ENCODE data around the gene TBXA2R.

TBXA2R gene

DNA sequence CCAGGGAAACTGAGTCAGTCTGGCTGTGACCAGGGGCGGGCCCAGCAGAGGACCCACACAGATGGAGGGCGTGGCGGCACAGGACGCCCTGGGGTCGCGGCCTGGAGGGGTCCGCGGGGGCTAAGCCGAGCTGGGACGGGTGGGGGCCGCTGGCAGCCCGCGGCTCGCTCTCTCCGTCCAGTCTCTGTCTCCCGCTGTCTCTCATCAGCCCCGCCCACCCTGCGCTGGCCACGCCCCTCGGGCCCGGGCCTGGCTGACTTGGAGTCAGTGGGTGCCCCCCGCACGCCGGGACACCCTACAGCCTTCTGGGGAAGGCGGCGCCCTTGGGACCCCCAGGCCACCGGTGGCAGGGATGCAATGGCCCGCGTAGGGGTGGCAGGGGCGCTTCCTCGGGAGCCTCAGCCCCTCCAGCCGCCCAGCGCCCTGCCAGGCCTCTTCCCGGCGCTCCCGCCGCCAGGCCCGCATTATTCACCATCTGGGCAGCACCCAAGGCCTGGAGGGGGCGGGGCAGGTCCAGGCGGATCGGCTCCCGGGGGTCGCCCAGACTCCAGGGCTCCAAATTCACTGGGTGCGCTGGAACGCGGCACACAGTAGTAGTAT lies at the start of gene TBXA2R:
Gene TBXA2R, minus strand, starts transcription at position 186 of the 600 bp plus-strand sequence. CDS start 6,241 bp downstream, outside the sequence.
- TF ChIP-seq GATA2 (IDR thresholded peaks at IDR 0.05; ENCODE audit: low read depth, low read length): no peak
- TF ChIP-seq GATA3 (IDR thresholded peaks at IDR 0.05; ENCODE audit: low read depth, low read length): no peak

DNA sequence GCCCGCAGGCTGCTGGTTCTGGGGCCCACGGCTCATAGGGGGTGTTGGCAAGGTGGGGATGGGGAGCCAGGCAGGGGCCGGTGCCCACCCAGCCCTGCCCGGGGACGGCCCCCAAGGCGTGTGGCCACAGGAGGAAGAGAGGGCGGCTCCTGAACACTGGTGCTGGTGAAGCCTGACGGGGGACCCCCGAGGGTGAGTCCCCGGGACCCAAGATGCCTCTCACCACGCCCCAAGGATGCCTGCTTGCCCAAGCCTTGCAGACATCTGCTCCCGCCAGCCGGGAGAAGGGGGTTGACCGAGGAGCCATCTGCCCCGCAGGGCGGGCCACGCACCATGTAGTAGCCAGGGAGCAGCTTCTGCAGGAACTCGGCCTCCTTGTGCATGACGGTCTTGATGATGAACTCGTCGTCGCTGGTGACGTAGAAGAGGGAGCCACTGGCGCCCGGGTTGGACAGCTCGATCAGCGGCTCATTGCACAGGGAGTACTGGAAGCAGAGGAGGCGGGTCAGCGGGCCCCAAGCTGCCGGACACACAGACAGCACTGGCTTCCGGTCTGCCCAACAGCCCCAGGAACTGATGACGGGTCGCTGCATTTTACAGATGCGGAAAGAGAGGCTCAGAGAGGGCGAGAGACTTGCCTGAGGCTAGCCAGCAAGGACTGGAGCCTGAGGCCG lies 49.5 kb upstream of the TBXA2R start:
- no peak for TF ChIP-seq GATA2 (IDR thresholded peaks at IDR 0.05; ENCODE audit: low read depth, low read length)
- TF ChIP-seq GATA3 (IDR thresholded peaks at IDR 0.05; ENCODE audit: low read depth, low read length): no peak

GRCh38 chr19:3655402-3656072 lies 48.9 kb upstream of the TBXA2R start:
- TF ChIP-seq GATA2 (IDR thresholded peaks at IDR 0.05; ENCODE audit: low read depth, low read length): no peak
- TF ChIP-seq GATA3 (IDR thresholded peaks at IDR 0.05; ENCODE audit: low read depth, low read length): no peak

DNA sequence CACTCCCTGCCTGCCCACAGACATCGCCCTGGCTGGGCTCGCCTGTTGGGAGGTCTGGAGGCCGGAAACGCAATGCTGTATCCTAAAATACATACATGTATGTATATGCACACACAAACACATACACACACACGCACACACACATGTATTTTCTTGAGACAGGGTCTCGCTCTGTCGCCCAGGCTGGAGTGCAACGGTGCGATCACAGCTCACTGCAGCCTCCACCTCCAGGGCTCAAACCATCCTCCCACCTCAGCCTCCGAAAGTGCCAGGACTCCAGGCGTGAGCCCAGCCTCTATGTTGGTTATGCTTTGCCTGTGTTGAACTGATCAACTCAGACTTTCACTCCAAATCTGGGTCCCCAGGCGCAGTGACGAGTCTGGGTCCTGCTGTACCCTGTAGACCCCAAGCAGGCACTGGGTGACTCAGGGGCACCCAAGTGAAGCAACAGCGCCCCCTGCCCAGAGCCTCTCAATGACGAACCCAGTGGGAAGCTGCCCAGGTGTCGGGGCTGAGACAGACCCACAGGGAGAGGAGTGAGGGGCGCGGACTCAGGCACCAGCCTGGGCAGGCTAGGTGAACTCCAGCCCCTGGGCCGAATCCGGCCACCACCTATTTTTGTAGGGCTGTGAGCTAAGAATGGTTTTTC lies 47.3 kb upstream of the TBXA2R start:
- TF ChIP-seq GATA3 (IDR thresholded peaks at IDR 0.05; ENCODE audit: low read depth, low read length) (no peak), GATA2 (IDR thresholded peaks at IDR 0.05; ENCODE audit: low read depth, low read length) (no peak)

- TF ChIP-seq GATA2 (IDR thresholded peaks at IDR 0.05; ENCODE audit: low read depth, low read length): no peak
- no peak for TF ChIP-seq GATA3 (IDR thresholded peaks at IDR 0.05; ENCODE audit: low read depth, low read length)
These were observed 46.6 kb upstream of the TBXA2R start for GRCh38 chr19:3653081-3653795.

- TF ChIP-seq GATA2 (IDR thresholded peaks at IDR 0.05; ENCODE audit: low read depth, low read length) (no peak), GATA3 (IDR thresholded peaks at IDR 0.05; ENCODE audit: low read depth, low read length) (no peak)
These were observed 45.7 kb upstream of the TBXA2R start for GRCh38 chr19:3652422-3652821.

- TF ChIP-seq GATA3 (IDR thresholded peaks at IDR 0.05; ENCODE audit: low read depth, low read length) (no peak), GATA2 (IDR thresholded peaks at IDR 0.05; ENCODE audit: low read depth, low read length) (no peak)
These were observed 45.0 kb upstream of the TBXA2R start for GRCh38 chr19:3651684-3652083.

DNA sequence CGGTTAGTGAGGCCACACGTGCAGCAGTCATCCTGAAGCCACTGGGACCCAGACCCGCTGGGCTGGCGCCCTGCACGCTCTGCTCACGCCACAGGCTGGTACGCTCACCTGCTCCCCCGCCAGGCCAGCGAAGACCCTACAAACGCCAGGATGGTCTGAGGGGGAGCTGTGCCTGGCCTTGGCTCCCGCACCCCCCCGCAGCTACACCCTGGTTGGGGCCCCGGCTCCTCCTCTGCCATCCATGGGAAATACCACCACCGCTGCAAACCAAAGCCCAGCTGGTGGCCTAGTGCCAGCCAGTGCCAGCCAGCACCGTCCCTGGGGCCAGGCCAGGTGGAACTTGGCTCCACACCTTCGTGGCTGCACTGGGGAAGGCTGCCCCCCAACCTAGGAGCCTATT lies 43.2 kb upstream of the TBXA2R start:
- TF ChIP-seq GATA2 (IDR thresholded peaks at IDR 0.05; ENCODE audit: low read depth, low read length) (no peak), GATA3 (IDR thresholded peaks at IDR 0.05; ENCODE audit: low read depth, low read length) (no peak)

GRCh38 chr19:3648037-3648905 lies 41.6 kb upstream of the TBXA2R start:
- TF ChIP-seq GATA2 (IDR thresholded peaks at IDR 0.05; ENCODE audit: low read depth, low read length): no peak
- TF ChIP-seq GATA3 (IDR thresholded peaks at IDR 0.05; ENCODE audit: low read depth, low read length): no peak

DNA sequence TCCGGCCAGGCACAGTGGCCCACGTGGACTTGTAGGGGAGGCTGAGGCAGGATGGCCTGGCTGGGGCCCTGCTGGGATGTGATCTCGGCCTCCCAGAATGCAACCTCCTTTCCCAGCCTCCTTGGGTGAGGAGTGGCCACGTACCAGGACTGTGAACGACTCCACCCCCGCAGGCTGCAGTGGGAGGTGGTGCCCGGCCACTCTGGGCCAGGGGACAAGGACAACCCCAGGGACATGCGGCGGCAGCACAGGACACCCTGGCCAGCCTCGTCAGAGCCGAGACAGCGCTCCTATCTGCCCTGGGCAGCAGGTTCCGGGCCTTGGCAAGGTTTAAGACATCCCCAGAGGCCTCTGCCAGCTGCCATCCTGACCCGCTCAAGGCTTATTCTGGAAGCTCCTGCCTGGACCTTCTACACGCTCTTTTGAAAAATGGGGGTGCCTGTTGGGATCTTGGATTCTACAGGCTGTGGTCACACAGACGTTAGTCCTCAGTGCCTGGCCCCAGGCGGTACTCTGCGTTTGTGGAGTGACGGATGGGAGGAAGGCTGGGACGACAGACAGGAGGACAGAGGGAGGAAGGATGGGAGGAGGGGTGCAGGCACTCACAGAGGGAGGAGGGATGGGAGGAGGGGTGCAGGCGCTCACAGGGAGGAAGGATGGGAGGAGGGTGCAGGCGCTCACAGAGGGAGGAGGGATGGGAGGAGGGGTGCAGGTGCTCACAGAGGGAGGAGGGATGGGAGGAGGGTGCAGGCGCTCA lies 39.8 kb upstream of the TBXA2R start:
- no peak for TF ChIP-seq GATA3 (IDR thresholded peaks at IDR 0.05; ENCODE audit: low read depth, low read length)
- no peak for TF ChIP-seq GATA2 (IDR thresholded peaks at IDR 0.05; ENCODE audit: low read depth, low read length)

DNA sequence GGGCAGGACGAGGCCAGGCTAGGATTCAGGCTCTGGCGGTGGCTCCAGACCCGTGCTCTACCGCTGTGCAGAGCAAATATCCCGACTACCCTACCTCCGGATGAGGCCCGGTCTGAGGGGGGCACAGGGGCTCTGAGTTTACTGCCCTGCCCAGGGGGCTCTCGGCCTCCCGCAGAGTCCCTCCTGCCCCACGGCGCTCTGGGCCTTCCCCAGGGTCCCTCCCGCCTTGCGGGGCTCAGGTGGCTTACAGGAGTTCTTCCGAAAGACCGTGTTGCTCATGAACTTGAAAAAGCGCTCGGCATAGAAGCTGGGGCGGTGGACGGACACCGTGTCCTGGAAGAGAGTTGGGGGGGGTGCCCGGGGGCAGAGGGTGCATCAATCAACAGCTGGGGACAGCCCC lies 39.1 kb upstream of the TBXA2R start:
- TF ChIP-seq GATA3 (IDR thresholded peaks at IDR 0.05; ENCODE audit: low read depth, low read length): no peak
- no peak for TF ChIP-seq GATA2 (IDR thresholded peaks at IDR 0.05; ENCODE audit: low read depth, low read length)

- TF ChIP-seq GATA2 (IDR thresholded peaks at IDR 0.05; ENCODE audit: low read depth, low read length) (no peak), GATA3 (IDR thresholded peaks at IDR 0.05; ENCODE audit: low read depth, low read length) (no peak)
These were observed 38.4 kb upstream of the TBXA2R start for GRCh38 chr19:3645067-3645396.

Measured in SH-SY5Y (cell line).